ENCODE results near the gene CDC45.
A peak's percentile ranks its signal among the peaks of the same experiment; 100 is the strongest.

The CDC45 gene

DNA sequence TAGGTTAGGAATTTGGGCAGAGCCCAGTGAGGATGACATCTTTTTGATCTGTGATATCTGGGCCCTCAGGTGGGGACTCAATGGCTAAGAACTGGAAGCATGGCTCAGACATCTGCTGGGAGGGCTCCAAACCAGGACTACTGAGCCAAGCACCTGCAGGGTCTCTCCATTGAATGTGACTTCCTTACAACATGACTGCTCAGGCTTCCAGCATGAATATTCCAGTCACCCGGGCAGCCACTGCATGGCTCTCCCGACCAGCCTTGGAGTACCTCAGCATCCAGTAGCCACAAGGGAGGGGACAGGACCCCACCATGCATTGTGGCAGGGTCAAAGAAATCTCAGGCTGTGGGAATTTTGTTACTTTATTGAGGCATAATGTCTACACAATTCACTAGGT lies 8.6 kb downstream of the CDC45 start:
- ChIA-PET CTCF (interaction anchor here (0.5 to 1.4 kb wide), 3 partner anchors 10 to 14 kb away, joined by 3 to 7 read pairs (median 5); no protein-coding TSS in a partner anchor), POLR2A (interaction anchor here (1.4 kb wide), 1 partner anchor 9 kb away, joined by 6 read pairs; the partner anchor contains the start of gene CDC45)
- Histone ChIP-seq H3K27ac (ENCODE audit: extremely low read depth, low read depth, low read length) (no peak overlapping the region), H3K4me1 (ENCODE audit: control insufficient read depth, insufficient read depth, low read length) (no peaks in the 10 kb centered on the region), H3K4me3 (ENCODE audit: low read depth, low read length) (no peak overlapping the region), H3K9me3 (ENCODE audit: control insufficient read depth, insufficient read depth, low read depth, low read length) (no peaks in the 10 kb centered on the region), H3K36me3 (ENCODE audit: control insufficient read depth in 2 of 2, insufficient read depth in 1 of 2, low read length in 2 of 2) (peaks cover 61 to 85% of the 10 kb centered on the region in 2 experiments)
- TF ChIP-seq ZNF37A (tag by site-specific recombination; IDR thresholded peaks at IDR 0.05): no peak
- TF ChIP-seq ZNF202 (tag by site-specific recombination; IDR thresholded peaks at IDR 0.05; ENCODE audit: borderline replicate concordance): no peak
- TF ChIP-seq, protein P1, sequence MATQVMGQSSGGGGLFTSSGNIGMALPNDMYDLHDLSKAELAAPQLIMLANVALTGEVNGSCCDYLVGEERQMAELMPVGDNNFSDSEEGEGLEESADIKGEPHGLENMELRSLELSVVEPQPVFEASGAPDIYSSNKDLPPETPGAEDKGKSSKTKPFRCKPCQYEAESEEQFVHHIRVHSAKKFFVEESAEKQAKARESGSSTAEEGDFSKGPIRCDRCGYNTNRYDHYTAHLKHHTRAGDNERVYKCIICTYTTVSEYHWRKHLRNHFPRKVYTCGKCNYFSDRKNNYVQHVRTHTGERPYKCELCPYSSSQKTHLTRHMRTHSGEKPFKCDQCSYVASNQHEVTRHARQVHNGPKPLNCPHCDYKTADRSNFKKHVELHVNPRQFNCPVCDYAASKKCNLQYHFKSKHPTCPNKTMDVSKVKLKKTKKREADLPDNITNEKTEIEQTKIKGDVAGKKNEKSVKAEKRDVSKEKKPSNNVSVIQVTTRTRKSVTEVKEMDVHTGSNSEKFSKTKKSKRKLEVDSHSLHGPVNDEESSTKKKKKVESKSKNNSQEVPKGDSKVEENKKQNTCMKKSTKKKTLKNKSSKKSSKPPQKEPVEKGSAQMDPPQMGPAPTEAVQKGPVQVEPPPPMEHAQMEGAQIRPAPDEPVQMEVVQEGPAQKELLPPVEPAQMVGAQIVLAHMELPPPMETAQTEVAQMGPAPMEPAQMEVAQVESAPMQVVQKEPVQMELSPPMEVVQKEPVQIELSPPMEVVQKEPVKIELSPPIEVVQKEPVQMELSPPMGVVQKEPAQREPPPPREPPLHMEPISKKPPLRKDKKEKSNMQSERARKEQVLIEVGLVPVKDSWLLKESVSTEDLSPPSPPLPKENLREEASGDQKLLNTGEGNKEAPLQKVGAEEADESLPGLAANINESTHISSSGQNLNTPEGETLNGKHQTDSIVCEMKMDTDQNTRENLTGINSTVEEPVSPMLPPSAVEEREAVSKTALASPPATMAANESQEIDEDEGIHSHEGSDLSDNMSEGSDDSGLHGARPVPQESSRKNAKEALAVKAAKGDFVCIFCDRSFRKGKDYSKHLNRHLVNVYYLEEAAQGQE (tag by site-specific recombination; IDR thresholded peaks at IDR 0.05): no peak
- no peak for TF ChIP-seq ZNF324 (tag by site-specific recombination; IDR thresholded peaks at IDR 0.05)
- TF ChIP-seq SCRT1 (tag by site-specific recombination; IDR thresholded peaks at IDR 0.05; ENCODE audit: borderline replicate concordance): no peak
- TF ChIP-seq ZNF701 (tag by site-specific recombination; IDR thresholded peaks at IDR 0.05): no peak
- TF ChIP-seq ZNF510 (tag by site-specific recombination; IDR thresholded peaks at IDR 0.05; ENCODE audit: insufficient replicate concordance): no peak
- no peak for TF ChIP-seq ZNF747 (tag by site-specific recombination; IDR thresholded peaks at IDR 0.05)
- TF ChIP-seq ZNF549 (tag by site-specific recombination; IDR thresholded peaks at IDR 0.05): no peak
- no peak for TF ChIP-seq ZNF423 (tag by site-specific recombination; IDR thresholded peaks at IDR 0.05)
- TF ChIP-seq ZBTB17 (tag by site-specific recombination; IDR thresholded peaks at IDR 0.05): no peak
- no peak for TF ChIP-seq ZSCAN18 (tag by site-specific recombination; IDR thresholded peaks at IDR 0.05)
- no peak for TF ChIP-seq GLIS1 (tag by site-specific recombination; IDR thresholded peaks at IDR 0.05)

DNA sequence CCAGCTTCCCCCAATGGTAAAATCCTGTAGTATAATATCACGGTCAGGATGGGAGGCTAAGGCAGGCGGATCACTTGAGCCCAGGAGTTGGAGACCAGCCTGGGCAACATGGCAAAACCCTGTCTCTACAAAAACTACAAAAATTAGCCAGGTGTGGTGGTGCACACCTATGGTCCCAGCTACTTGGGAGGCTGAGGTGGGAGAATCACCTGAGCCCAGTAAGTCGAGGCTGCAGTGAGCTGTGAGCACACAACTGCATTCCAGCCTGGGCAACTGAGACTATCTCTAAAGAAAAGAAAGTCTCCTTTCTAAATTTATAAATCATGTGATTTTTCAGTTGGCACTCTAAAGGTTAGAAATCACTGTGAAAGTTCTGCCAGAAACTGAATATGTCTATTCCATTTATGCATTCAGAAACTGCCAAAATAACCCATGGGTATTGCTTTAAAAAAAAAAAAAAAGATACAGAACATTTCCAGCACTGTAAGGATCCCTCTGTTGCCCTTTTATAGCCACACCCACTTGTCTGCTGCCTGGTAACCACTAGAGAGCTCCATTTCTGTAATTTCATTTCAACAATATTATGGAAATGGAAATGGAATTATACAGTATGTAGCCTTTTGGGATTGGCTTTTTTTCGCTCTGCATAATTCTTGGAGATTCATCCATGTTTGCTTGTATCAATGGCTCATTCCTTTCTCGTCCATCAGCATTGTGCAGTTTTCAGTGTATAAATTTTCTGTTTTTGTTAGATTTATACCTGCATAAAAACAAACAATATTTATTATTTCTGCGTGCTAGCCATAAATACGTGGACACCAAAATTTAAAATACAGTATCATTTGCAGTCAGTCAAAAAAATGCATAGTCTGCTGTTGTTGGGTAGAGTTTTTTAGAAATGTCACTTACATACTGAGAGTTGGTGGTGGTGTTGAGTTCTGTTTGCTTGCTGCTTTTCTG lies 9.4 kb downstream of the CDC45 start:
- TF ChIP-seq KLF9 (tag by site-specific recombination; IDR thresholded peaks at IDR 0.05; ENCODE audit: low read depth): peak; percentile 49; the same call in 1 of the 2 replicates
- TF ChIP-seq ZFP41 (tag by site-specific recombination; IDR thresholded peaks at IDR 0.05; ENCODE audit: borderline replicate concordance): no peak
- TF ChIP-seq, protein P2, sequence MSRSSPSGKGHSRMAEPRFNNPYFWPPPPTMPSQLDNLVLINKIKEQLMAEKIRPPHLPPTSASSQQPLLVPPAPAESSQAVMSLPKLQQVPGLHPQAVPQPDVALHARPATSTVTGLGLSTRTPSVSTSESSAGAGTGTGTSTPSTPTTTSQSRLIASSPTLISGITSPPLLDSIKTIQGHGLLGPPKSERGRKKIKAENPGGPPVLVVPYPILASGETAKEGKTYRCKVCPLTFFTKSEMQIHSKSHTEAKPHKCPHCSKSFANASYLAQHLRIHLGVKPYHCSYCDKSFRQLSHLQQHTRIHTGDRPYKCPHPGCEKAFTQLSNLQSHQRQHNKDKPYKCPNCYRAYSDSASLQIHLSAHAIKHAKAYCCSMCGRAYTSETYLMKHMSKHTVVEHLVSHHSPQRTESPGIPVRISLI (tag by site-specific recombination; IDR thresholded peaks at IDR 0.05): no peak
- TF ChIP-seq SETDB1 (IDR thresholded peaks at IDR 0.05; ENCODE audit: insufficient read length, low read length): no peak
- CTCF ChIA-PET: interaction anchor here (0.6 to 1.8 kb wide), 5 partner anchors 11 to 268 kb away, joined by 3 to 7 read pairs (median 4); no protein-coding TSS in a partner anchor

More for the DNA sequence above, 9.4 kb downstream of the CDC45 start:
- H3K4me3 ChIP-seq (ENCODE audit: low read depth, low read length): no peak overlapping the region
- POLR2A ChIA-PET: interaction anchor here (0.7 to 1.4 kb wide), 3 partner anchors 10 to 156 kb away, joined by 3 to 6 read pairs (median 3); partner anchors contain the start of gene CDC45
- H3K36me3 ChIP-seq (ENCODE audit: control insufficient read depth in 2 of 2, insufficient read depth in 1 of 2, low read length in 2 of 2): peaks cover 59 to 85% of the 10 kb centered on the region in 2 experiments
- H3K27ac ChIP-seq (ENCODE audit: extremely low read depth, low read depth, low read length): no peak overlapping the region
- H3K9me3 ChIP-seq (ENCODE audit: control insufficient read depth, insufficient read depth, low read depth, low read length): no peaks in the 10 kb centered on the region
- H3K4me1 ChIP-seq (ENCODE audit: control insufficient read depth, insufficient read depth, low read length): no peaks in the 10 kb centered on the region

All from HEK293 (cell line).